Esophagus squamous epithelium (tissue), 5 donors: ENCODE measurements around the gene SPART. TPM values are rescaled to one million over a fixed set of nuclear protein-coding genes. Genes with fewer than 3 reads are reported as not detected.

Experiments
- DNase-seq: peaks from one replicate; lab custom pipeline; 2025; lab: John Stamatoyannopoulos, UW
- H3K27ac ChIP-seq, 4 donors: fragments of 200-600 bp; sonication (generic); one replicate each; pipeline ENCODE4 v1.5.1; 2016 to 2019; ENCODE audit warnings: mild to moderate bottlenecking in 1 of 4
- H3K27me3 ChIP-seq, 4 donors: fragments of 200-600 bp; sonication (generic); 1 replicate in 3 of 4; 2 replicates in 1 of 4; pipeline versions ENCODE4 v1.5.1 to v1.6.0; 2017 to 2021; ENCODE audit warnings: antibody characterized with exemption in 1 of 4
- H3K36me3 ChIP-seq, 3 donors: fragments of 200-600 bp; sonication (generic); one replicate each; pipeline ENCODE4 v1.5.1; 2016 to 2019
- H3K4me1 ChIP-seq, 3 donors: fragments of 200-600 bp; sonication (generic); one replicate each; pipeline ENCODE4 v1.5.1; 2017 to 2019
- H3K4me3 ChIP-seq, 4 donors: fragments of 200-600 bp; sonication (generic); 1 replicate in 3 of 4; 2 replicates in 1 of 4; pipeline ENCODE4 v1.5.1; 2016 to 2019; ENCODE audit warnings: mild to moderate bottlenecking in 2 of 4, moderate library complexity in 1 of 4
- H3K9me3 ChIP-seq, 3 donors: fragments of 200-600 bp; sonication (generic); one replicate each; pipeline ENCODE4 v1.5.1; 2016 to 2019
- CTCF ChIP-seq, 6 experiments: fragments of 450-650 bp in 4 of 6; fragments of 200-600 bp in 2 of 6; sonication (generic) in 2 of 6; IDR thresholded peaks; one replicate each; pipeline ENCODE4 v1.5.1; 2016 to 2019; ENCODE audit warnings: antibody characterized with exemption in 6 of 6, mild to moderate bottlenecking in 4 of 6, moderate library complexity in 4 of 6
- POLR2A ChIP-seq, 4 donors: fragments of 450-650 bp; IDR thresholded peaks; one replicate each; pipeline ENCODE4 v1.6.1; 2017; ENCODE audit warnings: antibody characterized with exemption in 4 of 4, mild to moderate bottlenecking in 4 of 4, moderate library complexity in 3 of 4
- WGBS, 2 donors: methylation state at CpG; one replicate each; pipeline ENCODE4 v1.1.5; 2018; 5-methylcytosine and 5-hydroxymethylcytosine counted together
- intact Hi-C: fragments of 100-400 bp; cut with DNase I; formaldehyde crosslinking; loops from one replicate; pipeline ENCODE4 v1.15.0; 2022
- total RNA-seq, 4 donors: library from RNA; depleted of rRNA; stranded (reverse); fragments of >200 nt; gene quantifications; one replicate each; pipeline ENCODE4 v1.1.0, GENCODE V29; 2016
- donor health status: DM: yes; HTN: yes; CAD: no.

The SPART gene
- total RNA-seq, 4 donors from 2014 or later = 14.9 to 60.3 (median 36.0) TPM

- no peaks in the 10 kb centered on the region for H3K9me3 ChIP-seq
- DNase-seq = no peak
- TF ChIP-seq CTCF (IDR thresholded peaks at IDR 0.05) (no peak), POLR2A (IDR thresholded peaks at IDR 0.05) (no peak)
- no peak overlapping the region for H3K4me3 ChIP-seq
- H3K36me3 ChIP-seq = no peaks in the 10 kb centered on the region
- 73 to 89% methylated on average over 1 of the region's 1 CpG for WGBS, 2 donors
- intact Hi-C loops = no loop called here
- H3K27ac ChIP-seq = no peak overlapping the region
- no peaks in the 10 kb centered on the region for H3K27me3 ChIP-seq
- peaks cover 0 to 10% (median 0%) of the 10 kb centered on the region in 3 donors for H3K4me1 ChIP-seq
Measured at GRCh38 chr13:36354842-36355623, 8.8 kb upstream of the SPART start.

GRCh38 chr13:36353001-36353400, 6.8 kb upstream of the SPART start:
- Histone ChIP-seq H3K4me3 (no peak overlapping the region), H3K36me3 (no peaks in the 10 kb centered on the region), H3K27me3 (no peaks in the 10 kb centered on the region), H3K27ac (no peak overlapping the region), H3K9me3 (no peaks in the 10 kb centered on the region), H3K4me1 (peaks cover 0 to 10% (median 0%) of the 10 kb centered on the region in 3 donors)
- no peak for TF ChIP-seq POLR2A (IDR thresholded peaks at IDR 0.05)
- no peak for TF ChIP-seq CTCF (IDR thresholded peaks at IDR 0.05)
- intact Hi-C loops = no loop called here
- no peak for DNase-seq
- 67 to 68% methylated on average over 3 of the region's 3 CpGs for WGBS, 2 donors

DNA sequence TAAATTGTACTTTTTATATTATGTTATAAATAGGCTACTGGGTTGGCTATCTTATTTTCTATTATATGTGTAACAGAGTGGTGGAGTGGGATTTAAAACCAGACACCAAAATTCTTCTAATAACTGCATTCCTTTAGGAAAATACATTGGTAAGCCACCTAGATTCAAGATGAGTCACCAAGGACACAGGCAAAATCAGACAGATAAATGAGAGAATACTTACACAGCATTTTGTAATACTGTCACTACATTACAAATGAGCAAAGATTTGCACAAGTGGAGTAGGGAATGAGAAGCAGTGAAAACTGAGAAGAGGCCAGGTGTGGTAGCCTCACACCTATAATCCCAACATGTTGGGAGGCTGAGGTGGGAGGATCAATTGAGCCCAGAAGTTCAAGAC, 6.2 kb upstream of the SPART start:
- no peaks in the 10 kb centered on the region for H3K27me3 ChIP-seq
- no peak overlapping the region for H3K4me3 ChIP-seq
- peaks cover 0 to 7% (median 0%) of the 10 kb centered on the region in 3 donors for H3K4me1 ChIP-seq
- no peak for TF ChIP-seq POLR2A (IDR thresholded peaks at IDR 0.05)
- TF ChIP-seq CTCF (IDR thresholded peaks at IDR 0.05) = no peak
- H3K27ac ChIP-seq = no peak overlapping the region
- intact Hi-C loops = no loop called here
- no peak for DNase-seq
- no peaks in the 10 kb centered on the region for H3K36me3 ChIP-seq
- no peaks in the 10 kb centered on the region for H3K9me3 ChIP-seq

- H3K27ac ChIP-seq = no peak overlapping the region
- intact Hi-C loops = no loop called here
- WGBS, 2 donors = 82 to 85% methylated on average over 9 to 10 of the region's 10 CpGs
- H3K4me3 ChIP-seq = no peak overlapping the region
- TF ChIP-seq CTCF (IDR thresholded peaks at IDR 0.05) = no peak
- no peak for TF ChIP-seq POLR2A (IDR thresholded peaks at IDR 0.05)
- no peaks in the 10 kb centered on the region for H3K9me3 ChIP-seq
- no peaks in the 10 kb centered on the region for H3K36me3 ChIP-seq
- no peaks in the 10 kb centered on the region for H3K27me3 ChIP-seq
- no peak for DNase-seq
- peaks cover 0 to 27% (median 0%) of the 10 kb centered on the region in 3 donors for H3K4me1 ChIP-seq
Measured at GRCh38 chr13:36347531-36348210, 1.5 kb upstream of the SPART start.
